Fibroblast of mammary gland (primary cell): Measurements from ENCODE around the gene EXOC4.

Source experiments
- DNase-seq: peaks from one replicate; pipeline ENCODE4 v3.0.0-alpha.2; 2010; ENCODE audit warnings: low read depth
- H3K4me3 ChIP-seq: 2 replicates; pipeline ENCODE4 v1.5.1; 2011; ENCODE audit warnings: low read depth, mild to moderate bottlenecking, low read length, moderate library complexity; ENCODE audit not compliant: control insufficient read depth
- TF ChIP-seq, protein P1 (sequence below): conservative IDR thresholded peaks from 2 replicates; pipeline ENCODE4 v1.5.1; 2011; ENCODE audit warnings: low read depth, low read length, inconsistent platforms; ENCODE audit not compliant: control insufficient read depth, insufficient read depth

The EXOC4 gene

DNA sequence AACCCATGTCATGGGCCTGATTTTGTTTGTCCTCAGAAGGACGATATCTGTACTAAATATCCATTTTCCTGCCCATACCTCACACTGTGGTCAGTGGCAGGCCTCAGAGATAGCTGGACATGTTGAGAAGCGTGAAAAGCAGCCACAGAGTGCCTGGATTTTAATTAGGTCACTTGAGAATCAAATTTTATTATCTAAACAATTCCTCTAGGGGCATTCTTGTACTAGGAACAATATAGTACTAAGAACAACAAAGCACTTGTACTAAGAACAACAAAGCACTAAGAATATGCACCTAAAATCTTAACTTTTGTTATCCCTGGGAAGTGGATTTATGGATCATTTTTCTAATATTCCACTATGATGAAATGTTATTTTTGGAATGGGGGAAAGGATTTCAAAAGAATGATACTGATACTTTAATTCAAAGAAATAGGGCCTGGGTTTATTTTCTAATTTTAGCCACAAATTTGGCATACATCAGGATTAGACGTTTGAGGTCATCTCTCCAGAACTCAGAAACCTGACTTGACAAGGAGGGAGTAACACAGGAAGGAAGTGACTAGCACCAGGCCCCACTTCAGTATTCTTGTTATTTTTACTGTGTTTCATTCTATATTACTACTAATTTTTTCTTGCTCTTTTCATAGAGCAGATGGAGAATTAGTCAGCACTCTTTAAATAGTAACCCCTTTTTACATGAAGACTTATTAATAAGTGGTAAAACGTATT lies 112.2 kb downstream of the EXOC4 start:
- H3K4me3 ChIP-seq = no peak overlapping the region
- DNase-seq = peak; percentile 44
- TF ChIP-seq, protein P1, sequence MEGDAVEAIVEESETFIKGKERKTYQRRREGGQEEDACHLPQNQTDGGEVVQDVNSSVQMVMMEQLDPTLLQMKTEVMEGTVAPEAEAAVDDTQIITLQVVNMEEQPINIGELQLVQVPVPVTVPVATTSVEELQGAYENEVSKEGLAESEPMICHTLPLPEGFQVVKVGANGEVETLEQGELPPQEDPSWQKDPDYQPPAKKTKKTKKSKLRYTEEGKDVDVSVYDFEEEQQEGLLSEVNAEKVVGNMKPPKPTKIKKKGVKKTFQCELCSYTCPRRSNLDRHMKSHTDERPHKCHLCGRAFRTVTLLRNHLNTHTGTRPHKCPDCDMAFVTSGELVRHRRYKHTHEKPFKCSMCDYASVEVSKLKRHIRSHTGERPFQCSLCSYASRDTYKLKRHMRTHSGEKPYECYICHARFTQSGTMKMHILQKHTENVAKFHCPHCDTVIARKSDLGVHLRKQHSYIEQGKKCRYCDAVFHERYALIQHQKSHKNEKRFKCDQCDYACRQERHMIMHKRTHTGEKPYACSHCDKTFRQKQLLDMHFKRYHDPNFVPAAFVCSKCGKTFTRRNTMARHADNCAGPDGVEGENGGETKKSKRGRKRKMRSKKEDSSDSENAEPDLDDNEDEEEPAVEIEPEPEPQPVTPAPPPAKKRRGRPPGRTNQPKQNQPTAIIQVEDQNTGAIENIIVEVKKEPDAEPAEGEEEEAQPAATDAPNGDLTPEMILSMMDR = no peak

DNA sequence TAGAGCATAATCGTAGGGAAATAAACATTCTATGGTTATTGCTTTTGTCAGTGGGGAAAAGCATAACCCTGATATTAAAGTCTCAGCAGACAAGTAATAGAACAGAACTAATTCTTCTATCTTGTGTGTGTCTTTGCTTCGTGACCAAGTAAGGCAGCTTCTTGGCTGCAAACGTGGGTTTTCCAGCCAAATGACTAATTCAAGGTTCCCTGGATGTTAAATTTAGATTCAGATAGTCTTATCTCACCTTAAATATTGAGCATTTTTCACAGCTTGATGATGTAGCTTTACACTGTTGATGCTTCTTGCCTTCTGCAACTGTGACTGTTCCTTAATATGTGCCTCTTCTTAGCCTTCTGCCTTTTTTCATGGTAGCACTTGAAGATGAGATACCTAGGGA lies 113.0 kb downstream of the EXOC4 start:
- DNase-seq = peak; percentile 34
- TF ChIP-seq, protein P1 = no peak
- no peak overlapping the region for H3K4me3 ChIP-seq

DNA sequence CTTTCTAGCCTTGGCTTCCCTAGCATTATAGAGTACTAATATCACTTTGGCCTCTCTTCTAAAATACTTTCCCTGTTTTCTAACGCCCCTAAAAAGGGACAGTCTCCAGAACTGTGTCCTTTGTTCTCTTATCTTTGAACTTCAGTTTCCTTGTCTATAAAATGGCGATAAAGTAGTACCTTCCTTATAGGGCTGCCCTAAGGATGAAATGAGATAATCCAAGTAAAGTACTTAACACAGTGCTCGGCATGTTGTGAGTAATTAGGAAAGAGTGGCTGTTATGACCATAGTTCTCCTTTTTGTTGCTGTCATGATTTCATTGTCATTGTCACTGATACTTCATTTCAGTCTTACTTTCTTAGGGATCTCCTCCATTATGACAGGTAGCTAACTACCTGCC lies 114.7 kb downstream of the EXOC4 start:
- no peak overlapping the region for H3K4me3 ChIP-seq
- TF ChIP-seq, protein P1 = no peak
- DNase-seq = no peak

DNA sequence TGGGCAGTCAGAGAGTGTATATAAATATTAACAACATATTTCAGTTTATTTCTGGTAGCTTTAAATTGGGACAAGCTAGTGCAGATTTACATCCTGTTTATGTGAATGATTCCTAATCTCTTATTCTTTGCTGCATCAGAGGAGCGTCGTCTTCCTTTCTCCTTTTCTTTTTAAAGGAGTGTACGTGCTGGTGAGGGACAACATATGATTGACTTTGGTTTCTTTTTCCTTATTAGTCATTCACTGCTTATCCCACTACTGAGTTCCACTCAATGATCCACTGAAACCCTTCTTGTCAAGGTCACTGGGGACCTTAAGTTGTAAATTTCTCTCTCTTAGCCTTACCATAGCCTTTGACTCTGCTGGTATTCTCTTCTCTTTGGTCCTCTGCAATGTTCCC lies 116.3 kb downstream of the EXOC4 start:
- H3K4me3 ChIP-seq = no peak overlapping the region
- TF ChIP-seq, protein P1 = no peak
- no peak for DNase-seq

DNA sequence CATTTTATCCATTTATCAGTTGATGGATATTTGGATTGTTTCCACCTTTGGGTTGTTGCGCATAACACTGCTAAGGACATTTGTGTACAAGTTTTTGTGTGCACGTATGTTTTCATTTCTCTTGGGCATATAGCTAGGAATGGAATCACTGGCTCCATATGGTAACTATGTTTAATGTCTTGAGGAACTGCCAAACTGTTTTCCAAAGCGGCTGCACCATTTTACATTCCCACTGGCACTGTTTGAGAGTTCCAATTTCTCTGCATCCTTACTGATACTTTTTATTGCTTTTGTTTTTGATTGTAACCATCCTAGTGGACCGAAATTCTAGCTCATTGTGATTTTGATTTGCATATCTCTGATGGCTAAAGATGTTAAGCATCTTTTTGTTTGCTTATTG lies 118.7 kb downstream of the EXOC4 start:
- TF ChIP-seq, protein P1 = no peak
- no peak for DNase-seq
- H3K4me3 ChIP-seq = no peak overlapping the region

DNA sequence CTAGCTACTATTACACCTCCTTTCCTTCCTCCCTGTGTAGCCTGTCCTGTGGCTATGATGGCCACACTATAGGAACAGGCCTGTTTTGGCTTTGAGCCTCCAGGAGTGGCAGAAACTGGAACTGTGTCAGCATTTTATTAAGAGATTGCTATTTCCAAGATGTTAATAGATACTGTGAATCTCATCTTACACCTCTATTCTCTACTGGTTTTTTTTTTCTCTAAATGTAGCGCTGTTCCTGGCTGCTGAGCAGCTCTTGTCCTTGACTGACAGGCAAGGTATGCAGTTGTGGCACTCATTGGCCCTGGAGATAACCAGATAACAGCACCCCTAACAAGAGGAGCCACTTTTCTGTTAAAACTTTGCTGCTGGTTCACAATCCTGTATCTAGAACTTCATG lies 119.5 kb downstream of the EXOC4 start:
- H3K4me3 ChIP-seq = no peak overlapping the region
- DNase-seq = no peak
- TF ChIP-seq, protein P1 = no peak

DNA sequence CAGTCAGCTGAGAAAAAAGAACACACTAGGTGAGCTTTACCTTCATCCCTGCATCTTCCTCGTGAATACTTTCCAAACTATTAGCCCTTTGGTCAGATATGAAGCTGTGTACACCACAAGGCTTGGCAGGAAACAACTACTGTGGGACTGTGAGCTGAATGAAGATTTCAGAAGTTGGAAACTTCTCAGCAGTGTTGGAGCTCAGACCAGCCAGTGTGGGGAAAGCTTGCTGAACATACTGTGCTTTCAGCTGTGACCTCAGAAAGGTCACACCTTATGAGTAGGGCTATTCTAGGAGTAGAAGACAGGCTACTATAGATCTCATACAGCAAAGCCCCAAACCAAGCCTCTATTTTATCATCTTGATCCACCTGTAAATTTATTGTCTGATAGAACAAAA lies 123.6 kb downstream of the EXOC4 start:
- TF ChIP-seq, protein P1 = no peak
- H3K4me3 ChIP-seq = no peak overlapping the region
- DNase-seq = no peak
